Panc1 (cell line): ENCODE data around the gene UBE2D4.

ENCODE experiments used
- CTCF ChIP-seq: fragments of 450-650 bp; IDR thresholded peaks from 2 replicates; pipeline ENCODE4 v1.5.1; 2017; ENCODE audit warnings: mild to moderate bottlenecking
- POLR2AphosphoS5 ChIP-seq: IDR thresholded peaks from 2 replicates; pipeline ENCODE4 v1.6.1; 2012; ENCODE audit warnings: mild to moderate bottlenecking, low read depth, low read length, moderate library complexity
- REST ChIP-seq, 2 experiments: IDR thresholded peaks; 2 replicates each; pipeline ENCODE4 v1.6.1; 2011 to 2012; ENCODE audit warnings: low read depth in 2 of 2, control low read depth in 1 of 2, low read length in 1 of 2, mild to moderate bottlenecking in 1 of 2, moderate library complexity in 1 of 2; ENCODE audit not compliant: insufficient read depth in 1 of 2
- SIN3A ChIP-seq: IDR thresholded peaks from 2 replicates; pipeline ENCODE4 v1.6.1; 2012; ENCODE audit warnings: low read depth, mild to moderate bottlenecking, low read length, moderate library complexity, borderline replicate concordance; ENCODE audit not compliant: insufficient read depth

GRCh38 chr7:43954524-43955228 is 28.4 kb downstream of the UBE2D4 start:
- TF ChIP-seq CTCF (peak; percentile 85), SIN3A (no peak), POLR2AphosphoS5 (no peak), REST (IDR thresholded peaks at IDR 0.05; ENCODE audit: insufficient read depth in 1 of 2, low read depth in 2 of 2, low read length in 1 of 2) (no peak)
